ENCODE results near the gene TRPM5.
A peak's percentile ranks its signal among the peaks of the same experiment; 100 is the strongest.

Gene TRPM5

GRCh38 chr11:2459796-2460531, 15.7 kb upstream of the TRPM5 start:
- intact Hi-C loops (cut with DNase I): no loop called here
- DNase-seq: peak in 3 of 42 donors; percentile 25 to 42 (median 26)

- DNase-seq: peak in 4 of 42 donors; percentile 17 to 32 (median 24)
- intact Hi-C loops (cut with DNase I): no loop called here
These were observed 14.9 kb upstream of the TRPM5 start for GRCh38 chr11:2459016-2459725.

- peak in 3 of 42 donors; percentile 7 to 30 (median 21) for DNase-seq
- intact Hi-C loops (cut with DNase I): no loop called here
These were observed 14.0 kb upstream of the TRPM5 start for GRCh38 chr11:2458321-2458720.

- intact Hi-C loops (cut with DNase I): no loop called here
- no peak for DNase-seq
These were observed 9.1 kb upstream of the TRPM5 start for GRCh38 chr11:2453436-2453835.

- peak in 1 of 42 donors; percentile 4 for DNase-seq
These were observed 8.2 kb upstream of the TRPM5 start for GRCh38 chr11:2452321-2453012.

GRCh38 chr11:2451916-2452315, 7.6 kb upstream of the TRPM5 start:
- intact Hi-C loops (cut with DNase I): no loop called here
- DNase-seq: peak in 1 of 42 donors; percentile 7

More at GRCh38 chr11:2452321-2453012, 8.2 kb upstream of the TRPM5 start:
- intact Hi-C loops (cut with DNase I): no loop called here

- DNase-seq: peak in 1 of 42 donors; percentile 8
- intact Hi-C loops (cut with DNase I): no loop called here
These were observed 7.0 kb upstream of the TRPM5 start for GRCh38 chr11:2451336-2451735.

GRCh38 chr11:2450321-2451041, 6.2 kb upstream of the TRPM5 start:
- DNase-seq: peak in 1 of 42 donors; percentile 10

GRCh38 chr11:2449548-2450320, 5.4 kb upstream of the TRPM5 start:
- peak in 1 of 42 donors; percentile 11 for DNase-seq

More at GRCh38 chr11:2450321-2451041, 6.2 kb upstream of the TRPM5 start:
- intact Hi-C loops (cut with DNase I): no loop called here

GRCh38 chr11:2448661-2449547, 4.6 kb upstream of the TRPM5 start:
- peak in 1 of 42 donors; percentile 13 for DNase-seq
- intact Hi-C loops (cut with DNase I): no loop called here

More at GRCh38 chr11:2449548-2450320, 5.4 kb upstream of the TRPM5 start:
- intact Hi-C loops (cut with DNase I): no loop called here

GRCh38 chr11:2447951-2448650, 3.8 kb upstream of the TRPM5 start:
- peak in 1 of 42 donors; percentile 2 for DNase-seq
- intact Hi-C loops (cut with DNase I): no loop called here

- DNase-seq: peak in 1 of 42 donors; percentile 15
- intact Hi-C loops (cut with DNase I): no loop called here
These were observed 3.1 kb upstream of the TRPM5 start for GRCh38 chr11:2447253-2447950.

- intact Hi-C loops (cut with DNase I): no loop called here
- peak in 13 of 42 donors; percentile 8 to 50 (median 27) for DNase-seq
These were observed 2.4 kb upstream of the TRPM5 start for GRCh38 chr11:2446590-2447252.

- intact Hi-C loops (cut with DNase I): no loop called here
- DNase-seq: peak in 1 of 42 donors; percentile 14
These were observed 1.6 kb upstream of the TRPM5 start for GRCh38 chr11:2445746-2446551.

All from head of caudate nucleus (tissue), 42 donors.